HepG2 (cell line): ENCODE results near the gene C1QBP. TPM values are rescaled to one million over a fixed set of nuclear protein-coding genes. Genes with fewer than 3 reads are reported as not detected.

ENCODE experiments used
- FOXK2 ChIP-seq: fragments of 450-650 bp; IDR thresholded peaks from 2 replicates; pipeline ENCODE4 v1.6.1; 2016
- FOXP1 ChIP-seq, 2 experiments: fragments of 450-650 bp in 1 of 2; IDR thresholded peaks; 2 replicates each; pipeline ENCODE4 v1.6.1; 2017 to 2018; ENCODE audit warnings: antibody characterized with exemption in 1 of 2
- JARID2 ChIP-seq: sonication (generic); formaldehyde crosslinking; IDR thresholded peaks from 2 replicates; pipeline ENCODE4 v1.8.1; 2023; ENCODE audit warnings: missing genetic modification reagents, inconsistent platforms; ENCODE audit not compliant: insufficient replicate concordance
- NFAT5 ChIP-seq: sonication (generic); formaldehyde crosslinking; IDR thresholded peaks from 2 replicates; pipeline ENCODE4 v1.4.0; 2020; ENCODE audit warnings: missing genetic modification reagents
- NFKB2 ChIP-seq: sonication (generic); formaldehyde crosslinking; IDR thresholded peaks from 2 replicates; pipeline ENCODE4 v1.4.0; 2020; ENCODE audit warnings: missing genetic modification reagents, borderline replicate concordance
- ONECUT2 ChIP-seq: sonication (generic); formaldehyde crosslinking; IDR thresholded peaks from 2 replicates; pipeline ENCODE4 v1.4.0; 2020; ENCODE audit warnings: missing genetic modification reagents
- PITX1 ChIP-seq: sonication (generic); formaldehyde crosslinking; IDR thresholded peaks from 2 replicates; pipeline ENCODE4 v1.5.1; 2020; ENCODE audit warnings: mild to moderate bottlenecking, missing genetic modification reagents
- XBP1 ChIP-seq: sonication (generic); formaldehyde crosslinking; IDR thresholded peaks from 2 replicates; pipeline ENCODE4 v1.5.0; 2020; ENCODE audit warnings: missing genetic modification reagents
- YEATS2 ChIP-seq: sonication (generic); formaldehyde crosslinking; IDR thresholded peaks from 2 replicates; pipeline ENCODE4 v1.4.0; 2020; ENCODE audit warnings: missing genetic modification reagents, borderline replicate concordance
- ZBTB33 ChIP-seq: sonication (generic); formaldehyde crosslinking; IDR thresholded peaks from 2 replicates; pipeline ENCODE4 v1.4.0; 2020; ENCODE audit warnings: missing genetic modification reagents
- ZNF276 ChIP-seq: sonication (generic); formaldehyde crosslinking; IDR thresholded peaks from 2 replicates; pipeline ENCODE4 v1.4.0; 2020; ENCODE audit warnings: mild to moderate bottlenecking, low read depth, missing genetic modification reagents
- ZNF281 ChIP-seq: sonication (generic); formaldehyde crosslinking; IDR thresholded peaks from 2 replicates; pipeline ENCODE4 v1.4.0; 2020; ENCODE audit warnings: missing genetic modification reagents, borderline replicate concordance
- ZNF3 ChIP-seq: IDR thresholded peaks from 2 replicates; pipeline ENCODE4 v1.7.0; 2017; ENCODE audit warnings: inconsistent platforms
- ZNF572 ChIP-seq: sonication (generic); formaldehyde crosslinking; IDR thresholded peaks from 2 replicates; pipeline ENCODE4 v1.5.1; 2020; ENCODE audit warnings: mild to moderate bottlenecking, missing genetic modification reagents
- ZNF615 ChIP-seq: sonication (generic); formaldehyde crosslinking; IDR thresholded peaks from 2 replicates; pipeline ENCODE4 v1.5.0; 2020; ENCODE audit warnings: mild to moderate bottlenecking, missing genetic modification reagents, borderline replicate concordance
- ZNF691 ChIP-seq: sonication (generic); formaldehyde crosslinking; IDR thresholded peaks from 2 replicates; pipeline ENCODE4 v1.4.0; 2020; ENCODE audit warnings: missing genetic modification reagents, low read depth, mild to moderate bottlenecking, borderline replicate concordance
- polyA plus RNA-seq, 8 experiments: library from polyadenylated mRNA; depleted of rRNA in 3 of 8; stranded (reverse) in 7 of 8; unstranded in 1 of 8; fragments of >200 nt; fragmentation: Illumina TruSeq in 4 of 8; extraction: Trizol in 4 of 8; gene quantifications; 2 replicates each; pipeline versions ENCODE4 v1.2.1 to v1.2.3, GENCODE V29; 2011 to 2016; ENCODE audit warnings: low read depth in 4 of 8, missing spikeins in 1 of 8, mixed read lengths in 1 of 8; ENCODE audit not compliant: insufficient read depth in 1 of 8
- total RNA-seq, 5 experiments: library from RNA; depleted of rRNA; stranded (reverse); fragments of >200 nt; fragmentation: Illumina TruSeq; extraction: Trizol; gene quantifications; 2 replicates each; pipeline ENCODE4 v1.2.3, GENCODE V29; 2016; ENCODE audit warnings: low read depth in 1 of 5

Gene C1QBP
- total and polyA plus RNA-seq, 2 of the 13 experiments (the other 11 are each of a cell fraction or from before 2014, with no cell fraction given) = 219 to 680 TPM

GRCh38 chr17:5419959-5420653 lies 18.8 kb downstream of the C1QBP start, which contains the start of gene RPAIN (continued):
- TF ChIP-seq NFAT5 (0 out of 2 replicates have a peak, but pooled peaks have one; percentile 59), ZNF3 (CRISPR knock-in tag) (no peak), FOXK2 (peak; percentile 80), ZNF691 (CRISPR knock-in tag) (no peak), JARID2 (CRISPR knock-in tag) (peak; percentile 17), ZBTB33 (CRISPR knock-in tag) (peak; percentile 26), ZNF615 (CRISPR knock-in tag) (0 out of 2 replicates have a peak, but pooled peaks have one; percentile 44), PITX1 (peak; percentile 62), FOXP1 (IDR thresholded peaks at IDR 0.05) (no peak), FOXP1 (CRISPR knock-in tag; IDR thresholded peaks at IDR 0.05) (0 out of 2 replicates have a peak, but pooled peaks have one; percentile 14), XBP1 (CRISPR knock-in tag) (peak; percentile 35; the same call in 1 of the 2 replicates), ZNF281 (CRISPR knock-in tag) (no peak), ONECUT2 (peak; percentile 96), NFKB2 (CRISPR knock-in tag) (no peak; the same call in 1 of the 2 replicates), ZNF276 (CRISPR knock-in tag) (no peak), YEATS2 (CRISPR knock-in tag) (peak; percentile 82), ZNF572 (CRISPR knock-in tag) (peak; percentile 83; the same call in 1 of the 2 replicates)
